PC-3 (cell line): Measurements from ENCODE around the gene HTR3D. TPM values are rescaled to one million over a fixed set of nuclear protein-coding genes. Genes with fewer than 3 reads are reported as not detected.

Experiments
- ATAC-seq: fragments of 200-7000 bp; cut with Tn5 transposase; 2 replicates; pipeline ENCODE4 v1.9.1; 2020; ENCODE audit warnings: mild to moderate bottlenecking, moderate library complexity
- BruUV-seq: library from RNA; stranded (reverse); fragments of 400-500 nt; replicated peaks from 2 replicates; lab custom pipeline; 2021; lab: Mats Ljungman, UMichigan
- CTCF ChIA-PET: fragments of 300-600 bp; sonication (Branson Sonifier 250); formaldehyde crosslinking; loops from one replicate; lab custom pipeline; 2022; ENCODE audit warnings: antibody characterized with exemption; lab: Charles Lee
- POLR2A ChIA-PET: fragments of 300-600 bp; sonication (Branson Sonifier 250); formaldehyde crosslinking; loops from one replicate; lab custom pipeline; 2022; ENCODE audit warnings: antibody characterized with exemption; ENCODE audit not compliant: unreplicated experiment; lab: Charles Lee
- DNase-seq: peaks from one replicate; pipeline ENCODE4 v3.0.0-alpha.2; 2015
- H2AFZ ChIP-seq: fragments of 300-600 bp; sonication (generic); 2 replicates; pipeline ENCODE4 v1.6.0; 2016; ENCODE audit warnings: antibody characterized with exemption, low read length
- H3F3A ChIP-seq: fragments of 300-600 bp; sonication (generic); one replicate; pipeline ENCODE4 v1.6.0; 2017; ENCODE audit warnings: antibody characterized with exemption, low read length, control low read depth, mild to moderate bottlenecking; ENCODE audit not compliant: unreplicated experiment
- H3K27ac ChIP-seq: fragments of 300-600 bp; sonication (generic); 2 replicates; pipeline ENCODE4 v1.5.1; 2016; ENCODE audit warnings: mild to moderate bottlenecking, low read length
- H3K27me3 ChIP-seq: fragments of 300-600 bp; sonication (generic); 2 replicates; pipeline ENCODE4 v1.6.1; 2016; ENCODE audit warnings: low read length, mixed read lengths
- H3K36me3 ChIP-seq: fragments of 300-600 bp; sonication (generic); 2 replicates; pipeline ENCODE4 v1.6.1; 2016; ENCODE audit warnings: low read depth, mixed run types, low read length, mixed read lengths
- H3K4me1 ChIP-seq: fragments of 300-600 bp; sonication (generic); 2 replicates; pipeline ENCODE4 v1.5.1; 2016; ENCODE audit warnings: low read length; ENCODE audit not compliant: insufficient read depth
- H3K4me2 ChIP-seq: fragments of 300-600 bp; sonication (generic); 2 replicates; pipeline ENCODE4 v1.6.0; 2016; ENCODE audit warnings: low read length
- H3K4me3 ChIP-seq: fragments of 300-600 bp; sonication (generic); 2 replicates; pipeline ENCODE4 v1.5.1; 2016; ENCODE audit warnings: mild to moderate bottlenecking, low read length, mixed read lengths
- H3K79me2 ChIP-seq: fragments of 300-600 bp; sonication (generic); 2 replicates; pipeline ENCODE4 v1.6.1; 2017; ENCODE audit warnings: low read length, mixed read lengths
- H3K9ac ChIP-seq: fragments of 300-600 bp; sonication (generic); 2 replicates; pipeline ENCODE4 v1.6.0; 2016; ENCODE audit warnings: mild to moderate bottlenecking, low read length
- H3K9me2 ChIP-seq: fragments of 300-600 bp; sonication (generic); replicated peaks from 2 replicates; pipeline ENCODE4 v1.6.1; 2016; ENCODE audit warnings: mixed run types, low read length, mixed read lengths
- H3K9me3 ChIP-seq: fragments of 300-600 bp; sonication (generic); 2 replicates; pipeline ENCODE4 v1.6.1; 2016; ENCODE audit warnings: low read length, mixed read lengths
- H4K20me1 ChIP-seq: fragments of 300-600 bp; sonication (generic); 2 replicates; pipeline ENCODE4 v1.6.1; 2016; ENCODE audit warnings: low read length, mixed read lengths
- EZH2 ChIP-seq: fragments of 300-600 bp; sonication (generic); IDR thresholded peaks from one replicate; pipeline ENCODE4 v1.6.1; 2017; ENCODE audit warnings: antibody characterized with exemption, mild to moderate bottlenecking, low read length; ENCODE audit not compliant: unreplicated experiment
- EZH2phosphoT487 ChIP-seq: fragments of 300-600 bp; sonication (generic); IDR thresholded peaks from 2 replicates; pipeline ENCODE4 v1.6.1; 2018; ENCODE audit warnings: mild to moderate bottlenecking, antibody characterized with exemption, low read length, borderline replicate concordance
- intact Hi-C: fragments of 100-400 bp; cut with micrococcal nuclease; formaldehyde crosslinking; loops from 2 replicates; pipeline ENCODE4 v1.9.0; 2023
- total RNA-seq: library from RNA; depleted of rRNA; stranded (reverse); fragments of >200 nt; gene quantifications from 2 replicates; pipeline ENCODE4 v1.2.3, GENCODE V29; 2014
- TF ChIP-seq, protein P1 (sequence below): fragments of 300-600 bp; sonication (generic); conservative IDR thresholded peaks from 2 replicates; pipeline ENCODE4 v1.5.1; 2017; ENCODE audit warnings: antibody characterized with exemption, low read depth, mild to moderate bottlenecking, low read length

The HTR3D gene
- total RNA-seq, 1 experiment from 2014 or later: not detected

- ATAC-seq: no peak
Measured at GRCh38 chr3:184078851-184079250, 47.3 kb downstream of the HTR3D start.

DNA sequence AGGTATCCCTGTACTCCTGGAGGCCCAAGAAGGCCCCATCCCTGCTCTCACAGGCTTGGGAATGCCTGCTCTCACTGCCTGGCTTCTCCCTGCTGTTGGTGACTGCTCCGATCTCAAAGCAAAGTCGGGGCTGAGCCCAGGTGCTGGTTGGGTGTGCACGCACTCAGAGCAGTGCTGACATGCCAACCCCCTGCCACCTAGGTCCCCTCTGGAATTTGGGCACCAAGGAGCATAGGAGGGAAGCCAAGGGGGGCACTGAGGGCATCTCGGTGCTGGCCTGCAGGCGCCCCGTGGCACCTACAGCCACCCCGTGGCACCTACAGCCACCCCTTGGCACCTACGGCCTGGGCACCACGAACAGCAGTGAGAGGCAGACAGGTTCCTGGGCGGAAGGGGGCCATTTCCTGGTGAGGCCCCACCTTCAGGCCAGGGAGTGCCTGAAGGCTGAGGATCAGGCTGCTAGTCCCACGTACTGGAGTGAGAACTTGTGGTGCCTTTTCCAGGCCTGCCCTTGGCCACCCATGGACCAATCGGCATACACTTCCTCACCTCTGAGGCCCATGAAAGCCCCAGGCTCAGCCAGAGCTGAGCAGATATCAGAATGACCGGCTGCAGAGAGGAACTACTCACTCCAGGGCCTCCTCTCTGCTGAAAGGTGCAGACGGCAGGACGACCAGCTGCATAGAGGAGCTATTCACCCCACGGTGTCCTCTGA is 49.7 kb downstream of the HTR3D start:
- H3K27me3 ChIP-seq: no peaks in the 10 kb centered on the region
- intact Hi-C loops: no loop called here
- no peaks in the 10 kb centered on the region for H3K79me2 ChIP-seq
- BruUV-seq: no TSS peak
- no peaks in the 10 kb centered on the region for H3K9me2 ChIP-seq
- DNase-seq (no peak), ATAC-seq (no peak)
- H3K4me3 ChIP-seq: no peak overlapping the region
- no peaks in the 10 kb centered on the region for H4K20me1 ChIP-seq
- no peak overlapping the region for H3K27ac ChIP-seq
- H2AFZ ChIP-seq: no peak overlapping the region
- TF ChIP-seq, protein P1, sequence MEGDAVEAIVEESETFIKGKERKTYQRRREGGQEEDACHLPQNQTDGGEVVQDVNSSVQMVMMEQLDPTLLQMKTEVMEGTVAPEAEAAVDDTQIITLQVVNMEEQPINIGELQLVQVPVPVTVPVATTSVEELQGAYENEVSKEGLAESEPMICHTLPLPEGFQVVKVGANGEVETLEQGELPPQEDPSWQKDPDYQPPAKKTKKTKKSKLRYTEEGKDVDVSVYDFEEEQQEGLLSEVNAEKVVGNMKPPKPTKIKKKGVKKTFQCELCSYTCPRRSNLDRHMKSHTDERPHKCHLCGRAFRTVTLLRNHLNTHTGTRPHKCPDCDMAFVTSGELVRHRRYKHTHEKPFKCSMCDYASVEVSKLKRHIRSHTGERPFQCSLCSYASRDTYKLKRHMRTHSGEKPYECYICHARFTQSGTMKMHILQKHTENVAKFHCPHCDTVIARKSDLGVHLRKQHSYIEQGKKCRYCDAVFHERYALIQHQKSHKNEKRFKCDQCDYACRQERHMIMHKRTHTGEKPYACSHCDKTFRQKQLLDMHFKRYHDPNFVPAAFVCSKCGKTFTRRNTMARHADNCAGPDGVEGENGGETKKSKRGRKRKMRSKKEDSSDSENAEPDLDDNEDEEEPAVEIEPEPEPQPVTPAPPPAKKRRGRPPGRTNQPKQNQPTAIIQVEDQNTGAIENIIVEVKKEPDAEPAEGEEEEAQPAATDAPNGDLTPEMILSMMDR: no peak
- TF ChIP-seq EZH2phosphoT487 (no peak), EZH2 (no peak)
- H3K9me3 ChIP-seq: no peaks in the 10 kb centered on the region
- ChIA-PET POLR2A (no interaction called here), CTCF (no interaction called here)
- no peak overlapping the region for H3K9ac ChIP-seq
- no peaks in the 10 kb centered on the region for H3K36me3 ChIP-seq
- no peaks in the 10 kb centered on the region for H3K4me1 ChIP-seq
- no peak overlapping the region for H3K4me2 ChIP-seq
- no peaks in the 10 kb centered on the region for H3F3A ChIP-seq

More at GRCh38 chr3:184078851-184079250, 47.3 kb downstream of the HTR3D start:
- ChIA-PET POLR2A (no interaction called here), CTCF (no interaction called here)
- H3K36me3 ChIP-seq: no peaks in the 10 kb centered on the region
- H3K79me2 ChIP-seq: no peaks in the 10 kb centered on the region
- intact Hi-C loops: no loop called here
- no peak overlapping the region for H2AFZ ChIP-seq
- DNase-seq: no peak
- no TSS peak for BruUV-seq
- H3F3A ChIP-seq: no peaks in the 10 kb centered on the region
- H3K4me3 ChIP-seq: no peak overlapping the region
- H3K27ac ChIP-seq: no peak overlapping the region
- TF ChIP-seq EZH2 (no peak), EZH2phosphoT487 (no peak)
- TF ChIP-seq, protein P1: no peak
- H3K9ac ChIP-seq: no peak overlapping the region
- H3K27me3 ChIP-seq: no peaks in the 10 kb centered on the region
- H3K4me2 ChIP-seq: no peak overlapping the region
- H4K20me1 ChIP-seq: no peaks in the 10 kb centered on the region
- no peaks in the 10 kb centered on the region for H3K9me3 ChIP-seq
- no peaks in the 10 kb centered on the region for H3K4me1 ChIP-seq
- no peaks in the 10 kb centered on the region for H3K9me2 ChIP-seq

GRCh38 chr3:184082034-184082433 is 50.5 kb downstream of the HTR3D start:
- no peak overlapping the region for H3K4me2 ChIP-seq
- no peaks in the 10 kb centered on the region for H3K36me3 ChIP-seq
- no peaks in the 10 kb centered on the region for H3K9me3 ChIP-seq
- H3K9me2 ChIP-seq: no peaks in the 10 kb centered on the region
- no TSS peak for BruUV-seq
- H3K4me1 ChIP-seq: no peaks in the 10 kb centered on the region
- H3K4me3 ChIP-seq: no peak overlapping the region
- H3K27ac ChIP-seq: no peak overlapping the region
- H3K9ac ChIP-seq: no peak overlapping the region
- H3K79me2 ChIP-seq: no peaks in the 10 kb centered on the region
- H2AFZ ChIP-seq: no peak overlapping the region
- ChIA-PET POLR2A (no interaction called here), CTCF (no interaction called here)
- DNase-seq (no peak), ATAC-seq (no peak)
- no peaks in the 10 kb centered on the region for H3K27me3 ChIP-seq
- intact Hi-C loops: no loop called here
- H4K20me1 ChIP-seq: no peaks in the 10 kb centered on the region
- TF ChIP-seq, protein P1: no peak
- no peak for TF ChIP-seq EZH2
- no peak for TF ChIP-seq EZH2phosphoT487
- H3F3A ChIP-seq: no peaks in the 10 kb centered on the region
